Measurements from ENCODE around the gene PTPRJ. TPM values are rescaled to one million over a fixed set of nuclear protein-coding genes. Genes with fewer than 3 reads are reported as not detected.

The PTPRJ gene
- total and polyA plus RNA-seq, 2 donors (not counting 1 experiment from before 2014, with no cell fraction given): 5.3 to 5.8 TPM

DNA sequence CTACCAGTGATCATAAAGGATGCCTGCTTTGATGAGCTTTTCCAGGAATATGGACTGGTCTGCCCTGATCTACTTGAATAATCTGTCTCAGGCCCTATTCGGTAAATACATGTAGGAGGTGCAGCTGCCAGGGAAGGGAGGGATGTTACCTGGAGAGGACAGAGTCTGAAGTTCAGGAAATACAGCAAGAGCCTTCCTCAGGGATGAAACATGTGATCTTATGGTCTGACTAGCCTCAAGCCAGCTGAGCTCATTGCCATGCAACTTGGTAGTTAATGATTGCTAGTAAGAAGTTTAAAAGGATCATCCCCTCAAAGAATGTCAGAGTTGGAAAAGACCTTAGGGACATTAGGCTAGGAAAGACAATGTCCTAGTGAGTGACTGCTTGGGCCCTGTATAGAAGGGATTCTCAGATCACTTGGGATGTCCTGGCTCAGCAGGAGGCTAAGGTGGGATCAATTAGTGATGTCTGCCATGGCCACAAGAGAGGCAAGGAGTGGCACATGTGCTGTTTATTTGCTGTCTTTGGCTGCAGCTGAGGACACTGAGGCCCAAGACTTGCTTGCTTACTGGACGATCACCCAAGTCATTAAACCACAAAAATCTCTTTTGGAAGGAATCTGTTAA is 18.5 kb downstream of the PTPRJ start:
- H3K9me3 ChIP-seq (ENCODE audit: control insufficient read depth, insufficient read depth, low read depth, low read length): no peaks in the 10 kb centered on the region
- H3K27me3 ChIP-seq (ENCODE audit: control insufficient read depth, insufficient read depth, low read length): no peaks in the 10 kb centered on the region
- no peak overlapping the region for H3K27ac ChIP-seq (ENCODE audit: insufficient read depth, low read length)
- no peak overlapping the region for H3K4me2 ChIP-seq (ENCODE audit: extremely low read depth, insufficient read depth, low read length)
- no peak overlapping the region for H3K4me3 ChIP-seq (replicated peaks in 1 of 4; ENCODE audit: control extremely low read depth in 1 of 4, insufficient read depth in 1 of 4, low read depth in 3 of 4, low read length in 4 of 4)
- no peaks in the 10 kb centered on the region for H3K36me3 ChIP-seq (ENCODE audit: control insufficient read depth, insufficient read depth, low read length)
- H3K4me1 ChIP-seq (ENCODE audit: control insufficient read depth, extremely low read depth, insufficient read depth, low read length): peaks cover 2% of the 10 kb centered on the region
- no peak overlapping the region for H2AFZ ChIP-seq (ENCODE audit: low read length)
- DNase-seq (ENCODE audit: low read depth in 2 of 2): peak in 1 of 2 donors; percentile 52
- TF ChIP-seq EZH2 (IDR thresholded peaks at IDR 0.05; ENCODE audit: low read length, missing control alignments) (no peak), CTCF (conservative IDR thresholded peaks at IDR 0.05 in 1 of 2, IDR thresholded peaks at IDR 0.05 in 1 of 2; ENCODE audit: low read depth in 1 of 2, low read length in 2 of 2) (no peak)
- H3K79me2 ChIP-seq (ENCODE audit: control insufficient read depth, insufficient read depth, low read length): peaks cover 3% of the 10 kb centered on the region
- no peaks in the 10 kb centered on the region for H4K20me1 ChIP-seq (ENCODE audit: control insufficient read depth, extremely low read depth, insufficient read depth, low read length)
- H3K9ac ChIP-seq (ENCODE audit: insufficient read depth, low read length): no peak overlapping the region

- Histone ChIP-seq H3K9ac (ENCODE audit: insufficient read depth, low read length) (no peak overlapping the region), H2AFZ (ENCODE audit: low read length) (no peak overlapping the region), H3K79me2 (ENCODE audit: control insufficient read depth, insufficient read depth, low read length) (peaks cover 8% of the 10 kb centered on the region), H3K27ac (ENCODE audit: insufficient read depth, low read length) (peak overlapping the region; percentile 4), H4K20me1 (ENCODE audit: control insufficient read depth, extremely low read depth, insufficient read depth, low read length) (no peaks in the 10 kb centered on the region), H3K9me3 (ENCODE audit: control insufficient read depth, insufficient read depth, low read depth, low read length) (no peaks in the 10 kb centered on the region), H3K4me3 (replicated peaks in 1 of 4; ENCODE audit: control extremely low read depth in 1 of 4, insufficient read depth in 1 of 4, low read depth in 3 of 4, low read length in 4 of 4) (no peak overlapping the region), H3K4me2 (ENCODE audit: extremely low read depth, insufficient read depth, low read length) (no peak overlapping the region), H3K36me3 (ENCODE audit: control insufficient read depth, insufficient read depth, low read length) (no peaks in the 10 kb centered on the region), H3K4me1 (ENCODE audit: control insufficient read depth, extremely low read depth, insufficient read depth, low read length) (peaks cover 2% of the 10 kb centered on the region), H3K27me3 (ENCODE audit: control insufficient read depth, insufficient read depth, low read length) (no peaks in the 10 kb centered on the region)
- TF ChIP-seq EZH2 (IDR thresholded peaks at IDR 0.05; ENCODE audit: low read length, missing control alignments) (no peak), CTCF (conservative IDR thresholded peaks at IDR 0.05 in 1 of 2, IDR thresholded peaks at IDR 0.05 in 1 of 2; ENCODE audit: low read depth in 1 of 2, low read length in 2 of 2) (no peak)
- no peak for DNase-seq (ENCODE audit: low read depth in 2 of 2)
Measured at GRCh38 chr11:48000432-48000831, 20.1 kb downstream of the PTPRJ start.

DNA sequence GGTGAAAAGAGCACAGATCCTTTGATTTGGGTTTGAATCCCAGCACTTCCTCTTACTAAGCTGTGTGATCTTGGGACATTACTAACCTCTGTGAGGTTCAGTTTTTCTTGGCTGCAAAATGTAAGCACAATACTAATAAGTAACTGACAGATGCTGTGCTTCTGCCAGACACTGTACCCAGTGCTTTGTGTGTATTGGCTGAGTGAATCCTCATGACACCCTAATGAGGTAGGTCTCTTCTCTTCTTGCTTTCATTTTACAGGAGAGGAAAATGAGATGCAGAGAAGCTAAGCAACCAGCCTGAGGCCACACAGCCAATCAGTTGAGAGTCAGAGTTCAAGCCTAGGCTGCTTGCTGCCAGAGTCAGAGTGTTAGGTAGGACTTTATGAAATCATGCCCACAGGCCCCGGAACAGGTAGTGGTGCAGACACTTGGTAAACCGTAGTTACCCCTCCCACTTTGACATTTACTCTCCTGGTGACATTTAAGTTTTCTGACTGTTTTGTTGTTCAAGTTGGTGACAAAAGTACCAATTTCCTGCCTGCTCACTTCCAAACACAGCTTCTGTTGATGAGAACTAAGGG is 21.2 kb downstream of the PTPRJ start:
- Histone ChIP-seq H3K27ac (ENCODE audit: insufficient read depth, low read length) (no peak overlapping the region), H3K36me3 (ENCODE audit: control insufficient read depth, insufficient read depth, low read length) (no peaks in the 10 kb centered on the region), H2AFZ (ENCODE audit: low read length) (no peak overlapping the region), H3K9ac (ENCODE audit: insufficient read depth, low read length) (no peak overlapping the region), H3K4me1 (ENCODE audit: control insufficient read depth, extremely low read depth, insufficient read depth, low read length) (peaks cover 8% of the 10 kb centered on the region), H3K79me2 (ENCODE audit: control insufficient read depth, insufficient read depth, low read length) (peaks cover 8% of the 10 kb centered on the region), H4K20me1 (ENCODE audit: control insufficient read depth, extremely low read depth, insufficient read depth, low read length) (no peaks in the 10 kb centered on the region), H3K4me3 (replicated peaks in 1 of 4; ENCODE audit: control extremely low read depth in 1 of 4, insufficient read depth in 1 of 4, low read depth in 3 of 4, low read length in 4 of 4) (no peak overlapping the region), H3K4me2 (ENCODE audit: extremely low read depth, insufficient read depth, low read length) (peak overlapping the region; percentile 2), H3K9me3 (ENCODE audit: control insufficient read depth, insufficient read depth, low read depth, low read length) (no peaks in the 10 kb centered on the region), H3K27me3 (ENCODE audit: control insufficient read depth, insufficient read depth, low read length) (no peaks in the 10 kb centered on the region)
- DNase-seq (ENCODE audit: low read depth in 2 of 2): peak; percentile 86 to 87
- no peak for TF ChIP-seq EZH2 (IDR thresholded peaks at IDR 0.05; ENCODE audit: low read length, missing control alignments)
- TF ChIP-seq CTCF (conservative IDR thresholded peaks at IDR 0.05 in 1 of 2, IDR thresholded peaks at IDR 0.05 in 1 of 2; ENCODE audit: low read depth in 1 of 2, low read length in 2 of 2): no peak
